GM18520 (cell line): Measurements from ENCODE around the gene SPARC.

Experiments
- ATAC-seq: cut with Tn5 transposase; IDR thresholded peaks from one replicate; pipeline ENCODE4 v1.9.1; 2021; ENCODE audit not compliant: unreplicated experiment

SPARC gene

DNA sequence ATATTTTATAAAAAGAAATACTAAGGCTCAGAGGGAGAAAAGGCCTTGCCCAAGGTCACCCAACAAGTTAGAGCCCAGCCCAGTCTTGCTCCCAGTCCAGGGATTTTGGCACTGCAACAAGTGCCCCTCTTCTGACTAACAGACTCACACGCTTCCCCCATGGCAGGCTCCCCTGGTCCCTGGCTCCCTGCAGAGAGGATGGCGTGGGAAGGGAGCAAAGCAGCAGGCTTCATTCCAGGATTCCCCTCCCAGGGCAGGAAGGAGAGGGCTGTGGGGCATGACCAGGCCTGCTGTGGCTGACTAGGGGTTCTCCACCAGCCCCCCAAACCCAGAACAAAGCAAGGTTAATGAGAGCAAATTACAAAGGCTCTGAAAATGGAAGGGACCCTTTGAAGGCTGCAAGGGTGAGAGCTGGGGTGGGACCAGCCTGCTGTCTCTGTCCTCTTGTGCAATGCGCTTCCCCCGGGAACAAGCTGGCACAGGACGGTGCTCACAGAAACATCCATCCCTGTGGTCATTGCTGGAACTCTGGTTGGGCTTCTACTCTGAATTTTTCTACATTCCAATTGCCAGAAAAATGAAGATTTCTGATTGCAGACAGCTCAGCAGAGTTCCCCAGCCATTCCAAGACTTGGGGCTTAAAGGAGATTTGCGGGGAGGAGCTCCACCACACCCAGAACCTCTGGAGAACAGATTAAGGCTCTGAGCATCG is 58.4 kb downstream of the SPARC start:
- no peak for ATAC-seq

DNA sequence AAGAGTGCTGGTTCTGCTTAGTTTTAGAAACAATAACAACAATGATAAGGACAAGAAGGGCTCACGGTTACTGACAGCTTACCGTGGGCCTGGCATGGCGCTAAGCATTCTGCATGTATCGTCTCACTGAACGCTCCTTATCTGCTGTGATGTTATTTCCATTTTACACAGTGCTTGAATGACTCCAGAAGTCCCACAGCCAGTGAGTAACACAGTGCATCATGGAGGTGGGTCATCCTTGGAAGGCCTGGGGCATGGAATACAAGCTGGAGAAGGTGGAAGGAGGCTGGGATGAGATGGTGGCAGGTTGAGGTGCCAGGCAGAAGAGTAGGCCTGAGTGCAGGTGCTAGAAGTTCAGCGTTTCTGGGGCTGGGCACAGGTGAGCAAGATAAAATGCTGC is 59.1 kb downstream of the SPARC start:
- ATAC-seq = no peak

DNA sequence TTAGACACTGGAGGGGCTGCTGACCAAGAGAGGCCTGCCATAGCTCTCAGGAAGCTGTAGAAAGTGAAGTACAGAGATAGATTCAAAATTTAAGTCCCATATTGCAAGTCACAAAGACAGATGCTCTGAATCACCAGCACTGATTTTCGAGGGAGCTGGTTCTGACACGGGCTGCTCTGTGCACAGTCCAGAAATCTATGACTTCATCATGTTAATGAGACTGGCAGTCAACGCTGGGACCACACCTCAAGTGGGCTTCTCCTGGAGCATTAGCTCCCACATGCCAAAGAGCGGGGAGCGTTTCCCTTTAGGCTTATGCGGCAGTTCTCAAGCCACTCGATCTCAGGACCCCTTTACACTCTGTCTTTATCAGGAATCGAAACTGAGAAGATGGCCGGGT is 61.4 kb downstream of the SPARC start:
- no peak for ATAC-seq

DNA sequence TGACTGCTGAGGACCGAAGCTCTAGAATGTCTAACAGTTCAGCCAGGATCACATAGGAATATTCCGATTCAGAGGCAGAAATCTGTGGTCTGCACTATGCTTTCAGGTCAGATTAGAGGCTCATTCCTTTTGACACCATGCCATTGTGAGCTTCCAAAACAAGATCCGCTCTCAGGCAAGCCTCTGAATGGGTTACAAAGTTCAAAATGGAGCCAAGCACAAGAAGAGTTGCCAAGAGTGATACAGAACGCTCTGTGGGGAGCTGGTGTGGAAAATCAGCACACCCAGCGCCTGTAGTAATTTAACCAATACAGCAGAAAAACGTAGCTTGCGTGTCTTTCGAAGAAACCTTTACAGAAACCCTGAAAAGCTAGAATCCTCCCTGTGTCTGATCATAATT is 62.2 kb downstream of the SPARC start:
- no peak for ATAC-seq

DNA sequence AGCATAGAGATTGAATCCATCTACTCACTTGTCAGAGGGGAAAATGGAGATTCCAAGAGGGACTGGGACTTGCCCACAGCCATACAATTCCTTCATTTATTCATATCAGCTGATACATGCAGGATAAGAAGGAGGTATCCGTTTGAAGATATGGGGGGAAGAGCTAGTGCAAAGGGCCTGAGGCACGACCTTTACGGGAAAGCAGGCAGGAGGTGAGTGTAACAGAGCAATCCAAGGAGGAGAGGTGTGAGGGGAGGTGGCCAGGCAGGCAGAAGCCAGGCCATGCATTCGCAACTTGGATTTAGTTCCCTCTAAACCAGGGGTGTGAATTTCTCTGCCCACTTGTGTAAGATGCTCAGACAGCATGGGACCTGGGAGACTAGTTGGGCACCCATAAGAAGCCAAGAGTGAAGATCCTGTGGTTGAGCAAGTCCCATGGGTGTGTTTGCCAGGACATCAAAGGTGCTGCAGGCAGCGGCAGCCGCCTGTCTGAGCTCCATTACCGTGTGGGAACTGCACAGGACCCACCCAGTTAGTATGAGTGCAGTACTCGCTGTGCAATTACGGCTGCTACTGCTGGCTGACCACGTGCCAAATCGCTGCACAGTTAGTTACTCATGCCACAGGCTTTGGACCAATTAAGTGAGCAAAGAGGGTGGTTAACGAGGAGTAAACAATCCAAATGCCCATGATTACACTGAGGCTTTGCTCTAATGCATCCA is 64.2 kb downstream of the SPARC start:
- ATAC-seq = no peak

DNA sequence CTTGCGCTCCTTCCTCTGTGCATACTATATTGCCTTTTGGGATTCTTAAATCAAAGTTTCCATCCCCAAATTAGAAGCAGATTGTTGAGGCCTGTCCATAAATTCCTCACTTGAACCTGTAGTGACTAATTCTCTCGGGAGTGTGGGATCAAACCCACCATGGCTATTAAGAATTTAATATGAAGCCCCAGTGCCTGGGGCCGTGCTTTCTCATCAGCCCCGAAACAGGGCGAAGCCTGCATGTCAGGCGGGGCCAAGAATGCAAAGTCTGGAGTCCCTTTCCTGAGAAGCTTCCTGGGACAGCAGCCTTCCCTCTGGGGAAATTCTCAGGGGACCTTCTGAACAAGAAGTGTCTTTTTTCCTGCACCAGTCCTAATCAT is 66.3 kb downstream of the SPARC start:
- ATAC-seq = no peak

DNA sequence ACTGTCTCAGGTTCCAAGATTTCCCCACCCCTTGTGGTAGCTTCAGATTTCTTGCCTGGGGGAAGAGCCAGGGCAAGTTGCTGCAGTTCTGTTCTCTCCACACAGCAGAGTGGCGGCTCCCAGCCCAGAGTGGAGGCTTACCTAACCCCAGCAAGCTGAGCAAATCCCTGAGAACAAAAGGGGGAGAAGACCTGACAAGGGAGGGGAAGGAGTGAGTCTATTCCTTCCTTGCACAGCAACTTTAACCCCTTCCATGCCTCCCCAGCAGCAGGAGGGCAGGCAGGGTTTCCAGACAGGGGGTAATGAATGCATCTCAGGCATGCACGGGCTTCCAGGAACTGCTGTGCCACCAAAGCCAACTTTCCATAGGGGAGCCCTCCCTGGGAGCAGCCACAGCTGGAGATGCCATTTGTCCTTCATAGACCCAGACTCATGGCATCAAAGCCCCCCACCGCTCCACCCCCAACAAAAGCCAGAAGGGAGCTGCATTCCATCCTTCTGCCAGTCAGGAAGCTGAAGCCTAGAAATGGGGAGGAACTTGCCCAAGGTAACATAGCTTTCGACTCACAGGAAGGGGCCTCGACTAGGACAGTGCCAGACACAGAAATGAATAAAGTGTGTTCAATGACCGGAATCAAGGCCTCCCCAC is 66.8 kb downstream of the SPARC start:
- ATAC-seq = no peak

DNA sequence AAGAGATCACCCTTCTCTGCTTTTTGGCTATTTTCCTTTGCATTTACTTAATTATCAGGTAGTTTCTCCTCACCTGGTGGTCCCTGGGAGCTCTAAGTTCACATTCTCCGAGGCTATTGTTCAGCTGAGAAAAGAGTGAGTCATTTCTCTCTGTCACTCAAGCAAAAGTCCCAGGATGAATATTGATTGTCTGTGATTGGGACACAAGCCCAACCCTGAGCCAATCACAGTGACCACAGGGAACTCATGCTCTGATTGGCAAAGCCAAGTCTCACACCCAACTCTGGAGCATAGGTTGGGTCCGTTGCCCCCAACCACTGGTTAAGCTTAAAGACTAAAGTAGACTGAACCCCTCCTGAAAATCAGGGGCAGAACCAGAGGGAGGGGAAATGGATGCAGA is 67.8 kb downstream of the SPARC start:
- ATAC-seq = no peak

DNA sequence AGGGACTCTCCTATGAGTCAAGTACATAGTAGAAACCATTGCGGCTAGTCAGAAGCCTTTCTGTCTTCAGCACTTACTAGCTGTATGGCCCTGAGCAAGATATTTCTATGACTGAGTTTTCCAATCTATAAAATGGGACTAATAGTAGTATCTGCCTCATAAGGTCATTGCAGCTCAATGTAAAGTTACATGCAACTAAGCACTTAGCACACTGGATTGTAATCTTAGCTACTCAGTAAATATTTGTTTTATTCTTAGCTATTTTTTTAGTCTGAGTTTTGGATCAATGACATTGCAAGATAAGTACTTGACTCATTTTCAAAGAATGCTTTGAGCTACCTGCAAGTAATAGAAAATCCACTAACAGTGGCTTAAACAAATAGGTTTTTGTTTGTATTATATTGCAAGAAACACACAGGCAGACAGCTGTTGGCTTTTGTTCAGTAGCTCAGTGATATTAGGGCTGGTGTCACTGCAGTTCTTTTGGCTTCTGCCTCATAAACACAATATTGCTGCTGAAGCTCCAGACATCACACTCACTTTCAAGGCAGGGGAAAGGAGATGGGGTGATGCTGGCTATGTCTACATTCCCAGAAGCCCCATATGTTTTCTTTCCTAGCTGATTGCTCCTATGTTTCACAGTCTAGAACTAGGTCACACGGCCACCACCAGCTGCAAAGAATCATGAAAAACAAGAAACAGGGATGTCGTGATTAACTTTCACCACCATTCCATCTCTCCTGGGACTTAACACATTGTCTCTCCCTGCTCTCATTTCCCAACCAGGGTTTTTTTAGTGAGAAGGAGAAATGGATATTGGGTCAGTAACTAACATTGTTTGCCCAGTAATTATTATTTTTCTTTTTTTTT is 68.6 kb downstream of the SPARC start:
- no peak for ATAC-seq

DNA sequence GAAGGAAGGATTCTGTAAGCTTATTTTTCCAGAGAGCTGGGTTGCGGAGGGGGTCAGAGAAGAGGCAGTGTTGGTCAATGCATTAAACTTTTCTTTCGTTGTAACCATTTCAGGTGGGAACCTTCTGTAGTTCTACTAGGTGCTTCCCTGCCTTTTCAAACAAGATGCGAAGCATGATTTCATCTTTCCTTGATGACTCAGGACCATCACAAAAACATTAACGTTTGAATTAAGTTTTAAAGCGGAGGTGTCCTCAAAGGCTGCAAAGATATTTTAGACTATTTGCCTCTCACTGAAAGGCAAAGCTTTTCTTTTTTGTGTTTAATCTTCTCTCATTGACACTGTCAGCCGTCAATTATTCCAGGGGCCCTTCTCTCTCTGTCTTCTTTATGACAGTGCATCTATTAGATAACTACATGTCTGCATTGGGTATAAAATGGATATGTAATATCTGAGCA is 69.3 kb downstream of the SPARC start:
- ATAC-seq = no peak

DNA sequence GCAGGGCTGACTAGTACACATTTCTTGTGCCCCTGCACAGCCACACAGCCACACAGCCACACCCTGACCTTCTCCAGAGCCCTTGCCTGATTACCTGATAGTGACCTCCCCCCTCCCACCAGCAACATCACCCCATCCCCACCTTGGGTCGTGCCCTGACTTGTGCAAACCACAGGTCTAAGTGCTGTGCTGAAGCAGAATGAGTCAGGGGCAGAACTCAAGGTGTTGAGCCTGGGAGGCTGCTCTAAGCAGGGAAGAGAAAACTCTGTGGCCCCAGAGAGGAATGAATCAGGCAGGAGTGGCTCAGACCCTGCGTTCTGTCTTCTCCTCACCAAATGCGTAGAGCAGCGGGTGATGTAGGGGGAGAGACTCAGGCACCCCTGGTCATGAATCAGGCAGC is 71.3 kb downstream of the SPARC start:
- no peak for ATAC-seq

DNA sequence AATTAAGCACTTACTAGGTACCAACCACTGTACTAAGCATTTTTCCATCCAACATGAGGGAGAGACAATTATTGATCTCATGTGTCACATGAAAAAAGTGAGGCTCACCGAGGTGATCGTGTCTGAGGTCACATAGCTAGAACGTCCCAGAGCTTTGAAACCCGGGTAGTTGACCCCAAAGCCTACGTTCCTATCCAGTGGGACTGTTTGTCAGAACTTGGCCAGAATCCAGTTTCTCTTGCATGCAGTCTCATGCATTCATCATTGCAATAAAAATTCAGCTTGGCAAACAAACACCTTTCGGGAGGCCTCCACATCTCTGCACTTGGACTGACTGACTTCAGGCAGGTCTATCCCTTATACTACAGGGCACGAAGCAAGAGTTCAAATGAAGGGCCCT is 72.2 kb downstream of the SPARC start:
- no peak for ATAC-seq

DNA sequence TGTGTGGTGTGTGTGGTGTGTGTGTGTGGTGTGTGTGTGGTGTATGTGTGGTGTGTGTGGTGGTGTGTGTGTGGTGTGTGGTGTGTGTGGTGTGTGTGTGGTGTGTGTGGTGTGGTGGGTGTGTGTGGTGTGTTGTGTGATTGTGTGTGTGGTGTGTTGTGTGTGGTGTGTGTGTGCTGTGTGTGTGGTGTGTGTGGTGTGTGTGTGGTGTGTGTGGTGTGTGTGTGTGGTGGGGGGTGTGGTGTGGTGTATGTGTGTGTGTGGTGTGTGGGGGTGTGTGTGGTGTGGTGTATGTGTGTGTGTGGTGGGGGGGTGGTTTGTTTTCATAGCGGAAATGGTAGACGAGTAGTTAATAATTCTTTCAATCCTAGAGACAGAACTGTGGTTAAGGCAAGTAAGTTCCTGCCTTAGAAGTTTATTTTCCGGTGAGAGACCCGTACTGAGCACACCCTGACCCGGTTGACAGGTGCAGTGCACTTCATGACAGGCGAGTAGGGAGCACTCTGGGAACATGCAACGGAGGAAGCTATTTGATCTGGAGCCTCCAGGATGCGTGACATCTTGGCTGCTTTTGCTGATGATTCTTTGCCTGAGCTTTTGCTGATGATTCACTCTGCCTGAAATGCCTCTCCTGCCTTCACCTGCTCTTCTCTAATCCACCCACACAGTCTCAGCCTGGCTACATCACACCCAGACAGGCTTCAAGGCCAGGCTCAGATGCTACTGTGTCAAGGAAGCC is 73.9 kb downstream of the SPARC start:
- peak; percentile 60 for ATAC-seq

DNA sequence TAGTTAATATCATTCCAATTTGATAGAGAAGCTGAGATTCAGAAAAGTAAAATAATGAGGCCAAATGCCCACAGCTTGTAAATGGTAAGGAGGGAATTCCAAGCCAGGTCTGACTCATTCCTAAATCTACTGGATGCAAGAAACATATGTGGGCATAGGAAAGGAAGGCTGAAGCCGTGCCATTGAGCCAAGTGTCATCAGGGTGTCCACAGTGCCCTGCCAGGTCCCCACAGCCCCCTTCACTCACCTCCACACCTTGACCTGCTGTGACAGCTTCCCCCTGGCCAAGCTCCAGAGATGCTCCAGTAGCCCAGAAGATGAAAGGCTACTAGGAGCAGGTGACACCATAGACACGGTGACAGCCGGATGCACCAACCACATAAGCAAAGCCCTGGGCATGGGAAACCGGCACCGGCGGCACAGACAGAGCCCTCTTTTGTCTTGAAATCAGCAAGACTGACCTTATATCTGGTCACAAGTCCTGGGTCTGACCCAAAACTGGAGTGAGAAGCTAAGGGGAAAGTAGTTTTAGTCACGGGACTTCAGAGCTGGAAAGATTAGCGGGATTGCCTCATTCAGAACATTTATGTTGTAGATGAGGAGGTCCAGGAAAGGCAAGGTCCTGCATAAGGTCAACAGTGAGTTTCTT is 75.5 kb downstream of the SPARC start:
- ATAC-seq = no peak
